H4 (cell line): ENCODE results near the gene MAP2K3. TPM values are rescaled to one million over a fixed set of nuclear protein-coding genes. Genes with fewer than 3 reads are reported as not detected.
"Not testable (repeated sequence)": the region's sequence is repeated elsewhere in the genome, so short reads cannot be mapped to it uniquely, and the experiment has no call there.

Experiments
- DNase-seq: peaks from one replicate; pipeline ENCODE4 v3.0.0-alpha.2; 2015; ENCODE audit warnings: low spot score
- total RNA-seq: library from RNA; depleted of rRNA; stranded (reverse); fragments of >200 nt; shearing (Covaris generic); gene quantifications from 2 replicates; pipeline ENCODE4 v1.2.3, GENCODE V29; 2014

The MAP2K3 gene
- total RNA-seq, 1 experiment from 2014 or later: 7.6 TPM

DNA sequence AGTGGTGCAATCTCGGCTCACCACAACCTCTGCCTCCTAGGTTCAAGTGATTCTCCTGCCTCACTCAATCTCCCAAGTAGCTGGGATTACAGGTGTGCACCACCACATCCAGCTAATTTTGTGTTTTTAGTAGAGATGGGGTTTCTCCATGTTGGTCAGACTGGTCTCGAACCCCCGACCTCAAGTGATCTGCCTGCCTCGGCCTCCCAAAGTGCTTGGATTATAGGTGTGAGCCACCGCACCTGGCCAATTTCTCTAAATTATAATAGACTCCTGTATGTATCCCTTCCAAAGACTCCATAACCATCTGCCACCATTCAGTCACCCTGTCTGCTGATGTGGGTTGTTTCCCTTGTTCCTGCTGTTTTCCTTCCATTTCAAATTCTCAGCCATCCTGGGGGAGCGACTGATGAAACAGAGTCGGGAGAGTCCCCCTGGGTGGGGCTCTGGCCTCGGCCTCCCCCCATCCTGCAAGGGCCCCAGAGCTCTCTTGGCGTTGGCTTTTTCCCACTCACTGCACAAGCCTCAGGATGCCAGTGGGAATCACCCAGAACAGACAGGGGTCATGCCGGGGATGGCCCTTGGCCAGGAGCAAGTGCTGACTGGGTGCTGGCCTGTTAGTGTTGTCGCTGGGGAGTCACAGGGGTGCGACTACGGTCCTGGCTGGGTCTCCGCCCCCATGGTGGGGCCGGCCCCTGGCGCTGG, 25.7 kb downstream of the MAP2K3 start:
- DNase-seq: not testable (repeated sequence)

DNA sequence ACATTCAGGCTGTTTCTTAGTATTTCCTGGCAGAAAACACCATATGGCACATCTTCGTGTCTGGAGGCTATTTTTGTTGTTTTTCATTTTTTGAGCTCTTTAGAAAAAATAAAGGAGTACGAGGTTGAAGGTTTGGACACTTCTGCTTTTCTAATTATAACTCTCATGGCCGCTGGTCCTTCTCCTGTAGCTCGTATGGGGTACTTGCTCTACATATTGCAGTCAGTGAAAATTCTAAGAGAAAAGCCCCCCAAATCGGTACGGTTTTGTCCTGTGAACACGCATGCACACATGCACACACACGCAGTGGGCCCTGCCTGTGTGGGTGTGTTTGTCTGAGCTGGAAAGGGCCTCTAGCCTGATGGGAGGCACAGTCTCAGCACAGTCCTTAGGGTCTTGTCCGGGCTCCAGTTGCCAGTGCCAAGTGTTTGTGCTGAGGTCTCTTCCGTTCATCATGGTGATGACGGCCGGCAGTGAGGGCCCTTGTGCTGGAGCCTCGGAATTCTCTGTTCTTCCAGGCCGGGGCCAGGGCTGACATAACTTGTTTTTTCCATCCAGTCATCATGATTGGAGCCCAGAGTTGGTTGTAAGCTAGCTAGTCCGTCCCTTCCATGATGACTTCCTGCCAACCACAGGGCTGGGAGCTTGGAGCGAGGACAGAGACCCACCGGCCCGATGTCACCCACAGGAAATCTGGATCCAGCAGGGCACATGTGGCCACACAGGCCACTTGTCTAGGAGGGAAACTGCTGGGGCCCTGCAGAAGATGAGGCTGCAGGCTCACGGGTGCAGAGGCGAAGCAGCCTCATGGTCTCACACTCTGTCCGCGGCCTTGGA, 26.5 kb downstream of the MAP2K3 start:
- not testable (repeated sequence) for DNase-seq

DNA sequence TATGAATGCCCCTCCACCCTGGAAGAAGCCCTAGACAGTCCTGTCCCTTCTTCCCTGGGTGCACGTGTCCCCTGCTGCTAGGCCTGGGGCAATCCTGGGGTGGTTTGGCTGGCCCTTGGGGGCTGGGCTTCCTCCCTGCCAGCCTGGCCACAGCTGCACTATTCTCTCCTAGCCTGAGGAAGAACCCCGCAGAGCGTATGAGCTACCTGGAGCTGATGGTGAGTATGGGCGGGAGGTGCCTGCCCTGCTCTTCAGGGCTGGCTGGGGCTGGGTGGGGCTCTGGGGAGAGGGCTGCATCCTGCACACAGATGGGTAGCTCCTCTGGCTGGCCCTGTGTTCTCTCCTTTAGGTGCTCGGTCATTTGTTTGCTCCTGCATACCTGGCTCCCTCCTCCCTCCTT, 28.8 kb downstream of the MAP2K3 start:
- no peak for DNase-seq

DNA sequence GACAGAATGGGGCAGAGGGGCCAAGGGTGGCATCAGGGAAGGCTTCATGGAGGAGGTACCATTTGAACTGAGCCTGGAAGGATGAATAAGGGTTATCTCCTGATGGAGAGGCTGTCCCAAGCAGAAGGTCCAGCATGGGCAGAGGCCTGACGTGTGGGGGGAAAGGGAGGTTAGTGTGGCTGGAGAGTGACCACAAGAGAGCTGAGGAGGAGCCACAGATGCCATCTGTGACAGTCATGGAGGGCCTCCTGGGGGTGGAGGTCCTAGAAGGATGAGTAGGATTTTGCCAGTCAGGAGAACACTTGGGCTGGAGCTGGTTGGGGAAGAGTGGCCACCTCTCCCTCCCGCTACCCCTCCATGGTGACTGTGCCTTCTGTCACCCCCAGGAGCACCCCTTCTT, 29.2 kb downstream of the MAP2K3 start:
- DNase-seq: not testable (repeated sequence)

DNA sequence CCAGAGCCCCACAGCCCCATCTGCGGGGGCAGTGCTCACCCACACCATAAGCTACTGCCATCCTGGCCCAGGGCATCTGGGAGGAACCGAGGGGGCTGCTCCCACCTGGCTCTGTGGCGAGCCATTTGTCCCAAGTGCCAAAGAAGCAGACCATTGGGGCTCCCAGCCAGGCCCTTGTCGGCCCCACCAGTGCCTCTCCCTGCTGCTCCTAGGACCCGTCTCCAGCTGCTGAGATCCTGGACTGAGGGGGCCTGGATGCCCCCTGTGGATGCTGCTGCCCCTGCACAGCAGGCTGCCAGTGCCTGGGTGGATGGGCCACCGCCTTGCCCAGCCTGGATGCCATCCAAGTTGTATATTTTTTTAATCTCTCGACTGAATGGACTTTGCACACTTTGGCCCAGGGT, 29.8 kb downstream of the MAP2K3 start:
- DNase-seq: not testable (repeated sequence)

DNA sequence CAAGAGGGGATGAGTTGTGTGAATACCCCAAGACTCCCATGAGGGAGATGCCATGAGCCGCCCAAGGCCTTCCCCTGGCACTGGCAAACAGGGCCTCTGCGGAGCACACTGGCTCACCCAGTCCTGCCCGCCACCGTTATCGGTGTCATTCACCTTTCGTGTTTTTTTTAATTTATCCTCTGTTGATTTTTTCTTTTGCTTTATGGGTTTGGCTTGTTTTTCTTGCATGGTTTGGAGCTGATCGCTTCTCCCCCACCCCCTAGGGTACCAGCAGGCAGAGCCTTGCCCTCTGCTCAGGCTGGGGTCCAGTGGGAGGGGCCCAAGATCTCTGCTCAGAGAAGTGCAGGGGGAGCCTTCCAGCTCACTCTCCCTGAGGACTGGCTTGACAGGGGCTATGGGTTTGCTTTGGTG, 30.2 kb downstream of the MAP2K3 start:
- not testable (repeated sequence) for DNase-seq

DNA sequence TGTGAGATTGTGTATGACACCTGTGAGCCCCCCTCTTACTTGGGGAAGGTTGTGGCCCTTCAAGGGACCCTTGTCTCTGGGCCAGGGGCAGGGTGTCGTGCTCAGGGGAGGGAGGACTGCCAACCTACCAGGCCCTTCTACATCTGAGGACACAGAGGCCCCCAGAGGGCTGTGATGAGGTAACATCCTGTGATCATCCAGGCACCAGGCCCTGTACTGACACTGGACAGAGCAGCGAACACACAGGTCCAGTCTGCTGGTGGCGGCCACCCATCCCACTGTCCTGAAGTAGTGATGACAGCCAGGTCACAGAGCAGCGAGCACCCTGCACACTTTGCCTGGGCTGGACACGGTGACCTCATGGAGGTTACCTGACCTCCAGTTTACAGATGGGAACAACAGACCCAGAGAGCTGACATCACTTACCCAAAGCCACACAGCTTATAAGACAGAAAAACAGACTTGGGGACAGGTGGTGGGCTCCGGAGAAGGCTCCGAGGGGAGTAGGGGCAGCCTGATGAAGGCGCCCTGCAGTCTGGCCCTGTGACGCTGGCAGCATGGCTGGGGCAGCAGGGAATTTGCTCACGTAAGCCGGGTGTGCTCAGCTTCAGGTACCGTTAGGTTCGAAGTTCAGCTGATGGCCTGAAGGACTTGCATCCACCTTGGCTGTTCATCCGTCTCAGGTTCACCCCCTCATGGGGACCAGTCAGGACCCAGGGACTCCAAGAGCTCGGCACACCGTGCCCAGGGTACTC, 30.9 kb downstream of the MAP2K3 start:
- not testable (repeated sequence) for DNase-seq

DNA sequence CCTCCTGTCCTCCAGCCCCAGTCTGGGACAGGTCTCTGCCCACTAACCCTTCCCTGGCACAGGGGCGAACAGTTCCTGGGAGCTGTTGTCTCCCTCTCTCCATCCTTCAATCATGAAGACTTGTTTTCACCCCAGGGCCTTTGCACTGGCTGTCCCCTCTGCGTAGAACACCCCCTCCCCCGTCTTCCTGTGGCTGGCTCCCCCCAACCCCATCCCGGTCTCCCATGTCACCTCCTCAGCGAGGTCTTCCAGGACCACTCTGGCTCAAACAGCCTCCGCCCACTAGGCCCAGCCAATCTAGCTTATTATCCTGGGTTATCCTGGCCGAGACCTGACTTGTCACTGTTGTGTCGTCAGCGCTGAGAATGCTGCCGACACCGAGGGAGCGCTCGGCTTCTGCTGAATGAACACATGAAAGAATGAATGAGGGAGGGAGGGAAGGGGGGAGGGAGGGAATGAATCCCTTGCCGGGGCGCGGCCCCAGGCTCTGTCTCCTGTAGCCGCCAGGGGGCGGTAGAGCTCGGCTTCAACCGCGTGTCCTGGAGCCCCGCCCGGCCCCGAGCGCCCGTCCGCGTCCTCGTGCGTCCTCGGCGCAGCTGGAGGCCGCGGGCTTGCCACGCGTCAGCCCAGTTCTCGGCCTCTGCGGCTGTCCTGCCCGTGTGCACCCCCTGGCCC, 31.8 kb downstream of the MAP2K3 start:
- not testable (repeated sequence) for DNase-seq

DNA sequence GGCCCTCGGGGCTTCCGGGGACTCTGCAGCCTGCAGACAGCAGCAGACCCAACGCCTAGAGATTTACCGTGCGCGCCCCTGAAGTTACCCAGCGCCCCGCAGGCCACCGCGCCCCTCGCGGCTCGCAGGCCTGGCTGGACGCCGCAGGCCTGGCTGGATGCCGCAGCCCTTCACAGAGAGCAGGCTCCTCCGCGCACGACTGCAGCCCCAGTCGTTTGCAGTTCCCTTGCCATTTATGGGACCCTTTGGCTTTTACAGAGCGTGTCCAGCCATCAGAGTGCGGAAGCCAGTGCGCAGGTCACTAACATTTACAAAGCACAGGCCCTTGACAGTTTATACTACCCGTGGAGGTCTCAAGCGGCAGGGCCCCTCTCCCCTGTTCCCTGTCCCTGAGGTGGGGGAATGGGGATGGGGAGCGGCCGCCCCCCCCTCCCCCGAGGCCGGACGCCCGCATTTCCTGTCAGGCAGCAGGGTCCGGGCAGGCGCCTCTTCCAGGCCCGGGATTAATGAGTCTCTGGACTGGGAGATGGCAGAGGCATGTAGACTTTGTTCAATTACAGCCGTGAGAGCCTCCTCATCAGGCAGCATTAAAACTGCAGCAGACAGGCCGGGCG, 32.5 kb downstream of the MAP2K3 start:
- not testable (repeated sequence) for DNase-seq

DNA sequence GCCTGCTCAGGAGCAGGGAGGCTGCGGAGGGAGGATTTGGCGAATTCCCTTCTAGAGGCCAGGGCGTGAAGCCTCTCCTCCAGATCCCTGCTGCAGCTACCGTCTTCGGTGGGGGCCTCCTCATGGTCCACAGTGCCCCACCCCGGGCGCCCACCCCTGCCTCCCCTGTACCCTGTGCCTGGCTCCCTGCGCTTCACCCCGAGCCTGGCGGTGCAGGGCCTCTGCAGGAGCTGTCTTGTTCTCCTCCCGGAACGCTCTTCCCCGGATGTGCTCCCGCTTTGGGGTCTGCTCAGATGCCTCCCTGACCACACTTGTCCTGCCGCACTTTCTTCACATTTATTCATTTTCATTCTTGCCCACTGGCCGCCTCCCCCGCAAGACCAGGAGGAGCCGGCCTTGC, 33.3 kb downstream of the MAP2K3 start:
- not testable (repeated sequence) for DNase-seq

DNA sequence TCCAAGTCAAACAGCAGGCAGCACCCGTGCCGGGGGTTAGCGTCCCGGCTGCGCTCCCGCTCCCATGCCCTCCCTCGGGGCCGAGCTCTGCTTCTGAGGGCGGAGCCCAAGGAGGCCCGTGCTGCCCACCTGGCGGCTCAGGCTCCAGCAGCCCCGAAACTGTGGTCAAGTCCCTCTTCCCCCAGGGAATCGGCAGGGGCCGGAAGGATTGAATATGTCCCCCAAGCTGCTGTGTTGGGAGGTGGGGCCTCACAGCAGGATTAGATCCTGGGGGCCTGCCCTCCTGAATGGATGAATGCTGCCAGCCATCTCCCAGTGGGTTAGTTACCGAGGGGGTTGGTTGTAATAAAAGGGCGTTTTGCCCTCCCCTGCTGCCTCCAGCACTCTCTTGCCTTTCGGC, 33.9 kb downstream of the MAP2K3 start:
- no peak for DNase-seq

DNA sequence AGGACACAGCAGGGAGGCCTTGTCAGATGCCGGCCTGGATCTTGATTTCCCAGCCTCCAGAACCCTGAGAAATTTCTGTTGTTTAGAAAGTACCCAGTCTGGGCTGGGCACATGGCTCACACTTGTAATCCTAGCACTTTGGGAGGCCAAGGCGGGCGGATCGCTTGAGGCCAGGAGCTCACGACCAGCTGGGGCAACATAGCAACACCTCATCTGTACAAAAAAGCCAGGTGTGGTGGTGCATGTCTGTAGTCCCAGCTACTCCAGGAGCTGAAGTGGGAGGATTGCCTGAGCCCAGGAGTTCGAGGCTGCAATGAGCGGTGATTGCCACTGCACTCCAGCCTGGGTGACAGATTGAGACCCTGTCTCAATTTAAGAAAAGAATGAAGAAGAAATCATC, 34.3 kb downstream of the MAP2K3 start:
- not testable (repeated sequence) for DNase-seq

DNA sequence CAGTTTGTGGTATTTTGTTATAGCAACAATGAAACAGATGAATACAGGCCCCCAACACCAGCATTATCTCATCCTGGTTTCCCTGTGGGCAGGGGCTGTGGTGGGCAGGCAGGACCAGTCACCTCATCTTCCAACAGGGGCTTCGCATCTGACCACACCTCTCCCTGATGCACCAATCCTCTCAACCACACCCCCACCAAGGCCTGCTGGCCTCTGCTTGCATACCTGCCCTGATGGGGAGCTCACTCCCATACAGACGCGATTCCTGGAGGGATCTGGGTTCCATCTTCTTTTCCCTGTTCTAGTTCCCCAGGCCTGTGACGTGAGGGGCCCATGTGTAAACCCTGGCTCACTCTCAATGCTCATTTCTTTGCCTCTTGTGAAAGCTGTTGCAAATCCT, 34.7 kb downstream of the MAP2K3 start:
- not testable (repeated sequence) for DNase-seq

DNA sequence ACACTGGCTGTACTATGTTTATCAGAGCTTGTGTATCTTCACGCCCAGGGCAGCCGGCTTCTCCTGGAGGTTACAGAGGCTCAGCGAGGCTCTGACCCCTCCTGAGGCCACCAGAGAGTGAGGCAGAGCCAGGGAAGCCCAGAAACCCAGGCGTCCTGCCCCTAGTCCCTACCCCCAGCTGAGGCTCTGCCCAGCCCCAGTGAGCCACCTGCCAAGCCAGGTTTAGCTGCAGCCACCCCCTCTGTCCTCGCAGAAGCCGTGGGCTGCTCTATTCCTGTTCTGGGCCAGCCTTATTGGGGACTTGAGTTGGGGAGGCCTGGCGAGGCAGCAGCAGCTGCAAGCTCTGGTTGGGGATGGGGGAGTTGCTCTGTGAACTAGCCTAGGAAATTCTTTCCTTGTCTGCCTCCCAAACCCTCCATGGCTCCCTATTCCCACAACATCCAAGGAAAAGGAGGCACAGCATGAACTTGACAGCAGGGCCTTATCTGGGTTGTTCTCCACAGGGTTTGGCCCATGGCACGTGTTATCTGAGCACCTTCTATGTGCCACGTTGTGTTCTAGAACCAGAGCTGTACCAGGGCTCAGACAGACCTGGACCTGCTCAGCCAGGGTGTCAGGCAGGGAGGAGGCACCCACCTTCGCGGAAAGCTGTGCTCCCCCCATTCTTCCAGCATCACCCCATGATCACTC, 35.3 kb downstream of the MAP2K3 start:
- not testable (repeated sequence) for DNase-seq

DNA sequence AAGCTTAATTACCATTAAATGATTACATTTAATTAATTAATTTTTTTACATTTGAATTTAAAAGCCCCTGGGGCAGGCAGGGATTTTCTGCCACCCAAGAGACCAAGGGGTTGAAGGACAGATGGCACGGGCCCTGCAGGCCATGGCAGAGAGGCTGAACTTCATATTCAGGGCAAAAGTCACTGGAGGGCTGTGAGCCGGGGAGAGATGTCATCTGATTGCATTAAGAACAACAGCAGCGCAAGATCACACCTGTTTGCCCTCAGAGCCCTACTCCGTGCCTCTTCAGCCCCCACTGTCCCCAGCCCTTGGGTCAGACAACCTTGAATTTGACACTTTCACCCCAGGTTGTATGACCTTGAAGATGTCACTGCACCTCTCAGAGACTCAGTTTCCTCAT, 35.9 kb downstream of the MAP2K3 start:
- not testable (repeated sequence) for DNase-seq

DNA sequence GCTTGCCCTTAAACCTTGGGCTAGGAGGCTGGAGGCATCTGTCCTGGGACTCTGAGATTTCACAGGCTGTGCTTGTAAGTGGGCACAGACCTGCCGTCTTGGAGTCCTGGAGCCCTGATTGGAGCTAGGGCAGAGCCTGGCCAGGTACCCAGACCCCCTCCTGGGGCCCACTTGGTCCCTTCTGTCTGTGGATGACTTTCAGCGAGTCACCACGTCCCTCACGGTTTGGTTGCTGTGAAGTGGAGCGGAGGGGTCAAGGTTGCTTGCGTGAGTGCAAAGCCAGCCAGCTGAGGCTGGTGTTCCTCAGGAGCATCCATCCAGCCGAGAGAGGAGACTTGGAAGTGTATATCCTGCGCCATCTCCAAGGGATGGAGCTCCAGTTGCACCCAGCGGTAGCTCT, 36.5 kb downstream of the MAP2K3 start:
- DNase-seq: not testable (repeated sequence)

DNA sequence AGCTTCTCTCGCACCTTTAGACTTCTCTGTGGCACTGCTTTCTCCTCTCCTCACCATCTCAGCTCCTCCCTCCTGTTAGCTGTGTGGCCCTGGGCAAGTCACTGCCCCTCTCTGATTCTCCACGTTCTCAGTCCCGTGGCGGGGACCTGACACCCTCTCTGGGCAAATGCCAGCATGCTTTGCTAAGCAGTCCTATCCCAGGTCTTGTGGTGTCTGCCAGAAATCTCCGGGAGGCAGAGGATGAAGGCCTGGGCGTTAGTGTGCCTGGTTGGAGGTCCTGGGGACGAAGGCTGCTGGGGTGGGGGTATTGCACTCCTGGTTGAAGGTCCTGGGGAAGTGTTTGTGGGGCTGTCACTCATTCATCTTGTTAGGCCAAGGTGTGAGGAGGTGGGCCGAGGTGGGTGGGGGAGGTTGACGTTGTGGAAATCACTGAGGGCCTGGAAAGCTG, 37.3 kb downstream of the MAP2K3 start:
- not testable (repeated sequence) for DNase-seq

DNA sequence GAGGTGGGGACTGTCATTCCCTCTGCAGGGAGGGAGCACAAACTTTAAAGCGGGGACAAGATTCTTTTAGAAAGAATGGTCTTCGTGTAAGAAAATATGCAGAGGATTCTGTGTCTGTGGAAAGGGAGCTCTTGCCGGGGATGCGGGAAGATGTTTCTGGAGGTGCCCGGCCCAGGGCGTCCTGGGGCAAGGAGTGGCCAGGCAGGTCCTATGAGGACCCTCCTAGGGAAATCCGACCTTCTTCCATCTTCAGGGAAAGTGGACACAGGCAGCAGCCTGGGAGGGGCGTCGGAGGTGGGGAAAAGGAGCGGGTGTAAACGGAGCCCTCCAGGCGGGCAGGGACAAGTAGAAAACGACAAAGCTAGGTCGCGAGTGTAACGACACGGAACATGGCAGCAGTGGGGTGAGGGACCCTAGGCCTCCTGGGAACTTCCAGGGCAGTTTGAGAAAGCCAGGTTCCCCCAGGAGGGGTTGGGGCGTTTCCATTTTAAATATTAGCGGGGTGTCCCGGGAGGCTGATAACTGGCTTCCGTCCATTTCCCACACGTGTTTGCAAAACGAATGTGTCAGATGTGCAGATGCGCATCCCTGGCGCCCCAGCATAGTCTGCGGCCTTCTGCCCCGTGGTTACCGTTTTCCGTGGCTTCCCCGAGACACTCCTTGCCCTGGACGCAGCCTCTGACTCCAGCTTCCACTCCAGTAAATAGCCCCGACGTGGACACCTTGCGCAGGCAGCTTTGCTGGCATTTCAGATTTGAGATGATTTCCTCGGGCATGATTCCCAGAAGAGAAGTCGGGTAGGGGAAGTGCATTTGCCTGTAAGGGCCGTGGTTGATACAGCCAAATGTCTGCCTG, 39.0 kb downstream of the MAP2K3 start:
- DNase-seq: not testable (repeated sequence)

DNA sequence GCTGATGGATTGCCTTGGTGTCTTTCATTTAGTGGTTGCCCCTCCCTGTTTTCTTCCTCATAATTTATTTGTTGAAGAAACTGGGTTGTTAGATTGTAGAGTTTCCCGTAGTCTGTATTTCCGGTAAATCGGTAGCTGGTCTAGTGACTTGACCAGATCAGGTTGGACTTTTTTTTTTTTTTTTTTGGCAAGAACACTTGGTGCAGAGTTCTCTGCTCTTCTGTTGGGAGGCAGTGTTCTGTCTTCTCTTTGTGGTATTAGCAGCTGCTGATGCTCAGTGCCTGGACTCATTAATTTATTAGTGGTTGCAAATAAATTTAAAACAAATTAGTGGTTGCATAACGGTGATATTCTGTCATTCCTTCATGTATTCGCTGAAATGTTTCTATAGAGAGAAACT, 40.2 kb downstream of the MAP2K3 start:
- DNase-seq: not testable (repeated sequence)

DNA sequence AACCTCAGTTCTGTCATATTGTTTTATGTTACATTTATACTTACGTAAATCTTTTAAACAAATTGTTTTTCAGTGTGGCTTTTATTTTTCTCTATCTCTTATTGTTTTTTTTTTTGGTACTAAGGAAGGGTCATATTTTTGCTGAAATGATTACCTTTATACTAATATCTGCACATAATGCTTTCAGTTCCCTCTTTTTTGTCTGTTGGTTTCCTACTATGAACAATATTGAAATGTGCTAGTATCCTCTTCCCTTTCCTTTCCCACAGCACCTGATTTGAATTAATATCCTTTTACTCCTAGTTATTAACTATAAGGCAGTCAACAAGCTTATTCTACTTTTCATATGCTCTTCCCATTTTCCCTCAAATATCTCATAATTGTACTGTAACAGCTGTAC, 43.4 kb downstream of the MAP2K3 start:
- DNase-seq: not testable (repeated sequence)
